Kidney epithelial cell (primary cell): ENCODE results near the gene PPP2CA. TPM values are rescaled to one million over a fixed set of nuclear protein-coding genes. Genes with fewer than 3 reads are reported as not detected.
A peak's percentile ranks its signal among the peaks of the same experiment; 100 is the strongest.
"Not testable (repeated sequence)": the region's sequence is repeated elsewhere in the genome, so short reads cannot be mapped to it uniquely, and the experiment has no call there.

Experiments used
- DNase-seq: peaks from one replicate; pipeline ENCODE4 v3.0.0-alpha.2; 2010; ENCODE audit warnings: low read depth
- H3K27me3 ChIP-seq: 2 replicates; pipeline ENCODE4 v1.6.0; 2011; ENCODE audit warnings: low read length; ENCODE audit not compliant: control insufficient read depth, insufficient read depth
- H3K36me3 ChIP-seq: 2 replicates; pipeline ENCODE4 v1.5.1; 2011; ENCODE audit warnings: low read length; ENCODE audit not compliant: control insufficient read depth, insufficient read depth
- H3K4me3 ChIP-seq: 2 replicates; pipeline ENCODE4 v1.5.1; 2011; ENCODE audit warnings: low read depth, mild to moderate bottlenecking, control low read depth, low read length
- total RNA-seq: library from RNA; depleted of rRNA; stranded (reverse); fragments of >200 nt; gene quantifications from 2 replicates; pipeline ENCODE4 v1.2.3, GENCODE V29; 2015
- TF ChIP-seq, protein P1 (sequence below): IDR thresholded peaks from 2 replicates; pipeline ENCODE4 v1.5.1; 2011; ENCODE audit warnings: mild to moderate bottlenecking, moderate library complexity, low read length, control low read depth, inconsistent platforms; ENCODE audit not compliant: insufficient read depth, poor library complexity, severe bottlenecking

Gene PPP2CA
- total RNA-seq, 1 donor from 2014 or later = 249 TPM

DNA sequence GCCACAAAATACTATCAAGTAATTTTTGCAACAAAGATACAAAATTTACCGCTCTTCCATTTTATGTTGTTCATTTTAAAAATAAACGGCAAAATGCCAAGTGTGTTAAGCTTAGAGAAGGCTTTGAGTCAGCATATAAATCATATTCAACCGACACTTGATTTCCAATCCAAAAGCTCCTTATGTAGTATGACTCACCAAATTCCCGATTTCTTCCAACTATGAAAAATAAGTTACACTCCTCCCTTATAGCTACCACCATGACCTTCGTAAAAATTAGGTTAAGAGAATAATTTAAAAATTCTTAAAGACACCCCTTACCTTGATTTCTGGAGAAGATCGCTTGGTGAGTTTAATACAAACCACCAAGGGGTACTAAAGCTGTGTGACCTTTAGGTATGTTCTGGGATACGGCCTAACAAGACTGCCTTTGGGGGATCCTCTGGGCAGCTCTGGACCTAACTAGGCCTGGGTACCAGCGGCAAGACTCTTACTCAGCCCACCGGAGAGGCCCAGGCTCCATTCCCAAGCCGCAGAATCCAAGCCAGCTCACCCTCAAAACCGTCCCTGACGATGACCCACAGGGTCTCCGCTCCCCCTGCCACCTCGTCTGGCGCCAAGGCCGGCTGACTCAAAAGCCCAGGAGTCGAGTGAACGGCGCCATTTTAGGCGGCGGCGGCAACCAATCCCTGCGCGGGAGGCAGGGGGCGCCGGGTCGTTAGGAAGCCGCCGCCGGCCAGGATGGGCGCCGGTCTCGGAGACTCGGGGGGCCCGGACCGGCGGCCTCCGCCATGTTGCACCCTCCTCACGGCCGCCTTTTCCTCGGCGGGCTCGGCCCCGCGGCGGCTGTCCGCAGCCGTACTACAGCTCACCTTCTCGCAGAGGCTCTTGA, 739 bp downstream of the PPP2CA start:
- H3K27me3 ChIP-seq = no peaks in the 10 kb centered on the region
- peak overlapping the region; percentile 99 for H3K4me3 ChIP-seq
- DNase-seq = no peak
- TF ChIP-seq, protein P1, sequence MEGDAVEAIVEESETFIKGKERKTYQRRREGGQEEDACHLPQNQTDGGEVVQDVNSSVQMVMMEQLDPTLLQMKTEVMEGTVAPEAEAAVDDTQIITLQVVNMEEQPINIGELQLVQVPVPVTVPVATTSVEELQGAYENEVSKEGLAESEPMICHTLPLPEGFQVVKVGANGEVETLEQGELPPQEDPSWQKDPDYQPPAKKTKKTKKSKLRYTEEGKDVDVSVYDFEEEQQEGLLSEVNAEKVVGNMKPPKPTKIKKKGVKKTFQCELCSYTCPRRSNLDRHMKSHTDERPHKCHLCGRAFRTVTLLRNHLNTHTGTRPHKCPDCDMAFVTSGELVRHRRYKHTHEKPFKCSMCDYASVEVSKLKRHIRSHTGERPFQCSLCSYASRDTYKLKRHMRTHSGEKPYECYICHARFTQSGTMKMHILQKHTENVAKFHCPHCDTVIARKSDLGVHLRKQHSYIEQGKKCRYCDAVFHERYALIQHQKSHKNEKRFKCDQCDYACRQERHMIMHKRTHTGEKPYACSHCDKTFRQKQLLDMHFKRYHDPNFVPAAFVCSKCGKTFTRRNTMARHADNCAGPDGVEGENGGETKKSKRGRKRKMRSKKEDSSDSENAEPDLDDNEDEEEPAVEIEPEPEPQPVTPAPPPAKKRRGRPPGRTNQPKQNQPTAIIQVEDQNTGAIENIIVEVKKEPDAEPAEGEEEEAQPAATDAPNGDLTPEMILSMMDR = peak; percentile 16
- H3K36me3 ChIP-seq = no peaks in the 10 kb centered on the region

GRCh38 chr5:134223406-134224248, 2.2 kb downstream of the PPP2CA start:
- Histone ChIP-seq H3K36me3 (no peaks in the 10 kb centered on the region), H3K27me3 (no peaks in the 10 kb centered on the region), H3K4me3 (peak overlapping the region; percentile 99)
- no peak for DNase-seq
- TF ChIP-seq, protein P1 = no peak

DNA sequence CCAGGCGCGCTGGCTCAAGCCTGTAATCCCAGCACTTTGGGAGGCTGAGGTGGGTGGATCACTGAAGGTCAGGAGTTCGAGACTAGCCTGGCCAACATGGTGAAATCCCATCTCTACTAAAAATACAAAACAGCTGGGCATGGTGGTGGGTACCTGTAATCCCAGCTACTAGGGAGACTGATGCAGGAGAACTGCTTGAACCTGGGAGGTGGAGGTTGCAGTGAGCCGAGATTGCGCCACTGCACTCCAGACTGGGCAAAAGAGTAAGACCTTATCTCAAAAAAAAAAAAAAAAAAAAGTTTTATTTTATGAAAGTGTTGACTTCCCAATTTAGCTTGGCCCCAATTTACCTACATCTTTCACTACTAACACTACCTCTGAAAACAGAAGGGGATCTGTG, 4.2 kb downstream of the PPP2CA start:
- not testable (repeated sequence) for DNase-seq, H3K27me3 ChIP-seq, H3K36me3 ChIP-seq, H3K4me3 ChIP-seq

DNA sequence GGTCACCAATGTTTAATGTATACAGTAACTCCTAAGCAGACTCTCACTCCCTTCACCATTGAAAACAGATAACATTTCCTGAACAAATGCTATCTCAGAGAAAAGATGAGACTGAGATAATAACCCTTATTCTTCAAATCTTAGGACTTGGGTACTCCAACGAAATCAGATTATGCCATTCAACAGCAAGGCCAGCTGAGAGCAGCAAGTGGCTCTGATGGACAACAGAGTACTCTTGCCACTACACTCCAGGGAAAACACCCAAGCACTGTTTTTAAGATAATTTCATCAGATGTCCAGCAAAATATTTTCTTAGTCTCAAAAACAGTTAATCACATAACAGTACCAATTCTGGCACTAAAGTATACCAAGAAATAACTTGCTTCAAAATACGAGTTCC, 10.1 kb downstream of the PPP2CA start:
- TF ChIP-seq, protein P1 = no peak
- Histone ChIP-seq H3K27me3 (no peaks in the 10 kb centered on the region), H3K4me3 (no peak overlapping the region), H3K36me3 (no peaks in the 10 kb centered on the region)
- DNase-seq = no peak

- DNase-seq, H3K4me3 ChIP-seq, H3K36me3 ChIP-seq, H3K27me3 ChIP-seq: not testable (repeated sequence)
These were observed 14.4 kb downstream of the PPP2CA start for GRCh38 chr5:134211263-134212031.

GRCh38 chr5:134209477-134210245, 16.2 kb downstream of the PPP2CA start:
- TF ChIP-seq, protein P1 = no peak
- H3K36me3 ChIP-seq = no peaks in the 10 kb centered on the region
- no peaks in the 10 kb centered on the region for H3K27me3 ChIP-seq
- H3K4me3 ChIP-seq = no peak overlapping the region
- DNase-seq = no peak
